H1 (cell line): ENCODE measurements around the gene SPOCK1.

Source experiments
- BRCA1 ChIP-seq: IDR thresholded peaks from 2 replicates; pipeline ENCODE4 v1.6.1; 2012; ENCODE audit warnings: low read depth, low read length, improper control_type of control experiment
- CHD2 ChIP-seq: IDR thresholded peaks from 2 replicates; pipeline ENCODE4 v1.6.1; 2012; ENCODE audit warnings: low read length, improper control_type of control experiment
- CTCF ChIP-seq, 3 experiments: IDR thresholded peaks; 1 replicate in 2 of 3; 2 replicates in 1 of 3; pipeline versions ENCODE4 v1.5.1 to v1.6.1; 2011; ENCODE audit warnings: low read length in 3 of 3, mild to moderate bottlenecking in 3 of 3, inconsistent platforms in 2 of 3, low read depth in 1 of 3, moderate library complexity in 1 of 3; ENCODE audit not compliant: insufficient read depth in 1 of 3; ENCODE audit errors: control extremely low read depth in 1 of 3
- HDAC2 ChIP-seq, 2 experiments: fragments of 300-600 bp in 1 of 2; sonication (generic) in 1 of 2; IDR thresholded peaks; 2 replicates each; pipeline ENCODE4 v1.6.1; 2011 to 2012; ENCODE audit warnings: low read depth in 2 of 2, low read length in 2 of 2, mild to moderate bottlenecking in 2 of 2, moderate library complexity in 2 of 2, borderline replicate concordance in 1 of 2, inconsistent platforms in 1 of 2
- JUND ChIP-seq: IDR thresholded peaks from 2 replicates; pipeline ENCODE4 v1.6.1; 2011; ENCODE audit warnings: mild to moderate bottlenecking, improper control_type of control experiment, low read length
- POLR2A ChIP-seq, 2 experiments: IDR thresholded peaks; 1 replicate in 1 of 2; 2 replicates in 1 of 2; pipeline ENCODE4 v1.6.1; 2011; ENCODE audit warnings: low read depth in 2 of 2, low read length in 2 of 2, mild to moderate bottlenecking in 2 of 2; ENCODE audit errors: control extremely low read depth in 1 of 2
- SP1 ChIP-seq: IDR thresholded peaks from 2 replicates; pipeline ENCODE4 v1.6.1; 2011; ENCODE audit warnings: low read depth, low read length
- TEAD4 ChIP-seq: IDR thresholded peaks from 2 replicates; pipeline ENCODE4 v1.6.1; 2012; ENCODE audit warnings: low read depth, low read length, inconsistent platforms, mixed read lengths
- YY1 ChIP-seq: IDR thresholded peaks from 2 replicates; pipeline ENCODE4 v1.6.1; 2011; ENCODE audit warnings: low read depth, mild to moderate bottlenecking, low read length

GRCh38 chr5:137333928-137334327, 165.2 kb downstream of the SPOCK1 start:
- TF ChIP-seq TEAD4: no peak
- no peak for TF ChIP-seq POLR2A (IDR thresholded peaks at IDR 0.05; ENCODE audit: control extremely low read depth in 1 of 2, low read depth in 2 of 2, low read length in 2 of 2)
- TF ChIP-seq CTCF (IDR thresholded peaks at IDR 0.05; ENCODE audit: control extremely low read depth in 1 of 3, insufficient read depth in 1 of 3, low read depth in 1 of 3, low read length in 3 of 3): no peak
- no peak for TF ChIP-seq CHD2
- no peak for TF ChIP-seq BRCA1
- no peak for TF ChIP-seq HDAC2 (IDR thresholded peaks at IDR 0.05; ENCODE audit: borderline replicate concordance in 1 of 2, low read depth in 2 of 2, low read length in 2 of 2)
- no peak for TF ChIP-seq JUND
- no peak for TF ChIP-seq YY1
- TF ChIP-seq SP1: no peak
